Measurements from ENCODE around the gene IQCE.

IQCE gene

GRCh38 chr7:2649991-2650390 is 91.2 kb downstream of the IQCE start:
- no peak for DNase-seq (ENCODE audit: low spot score)
- TF ChIP-seq CTCF (IDR thresholded peaks at IDR 0.05; ENCODE audit: extremely low read depth, missing control alignments): no peak

- no peak for TF ChIP-seq CTCF (IDR thresholded peaks at IDR 0.05; ENCODE audit: extremely low read depth, missing control alignments)
- DNase-seq (ENCODE audit: low spot score): no peak
Measured at GRCh38 chr7:2650451-2650850, 91.7 kb downstream of the IQCE start.

GRCh38 chr7:2651336-2651735 is 92.6 kb downstream of the IQCE start:
- no peak for TF ChIP-seq CTCF (IDR thresholded peaks at IDR 0.05; ENCODE audit: extremely low read depth, missing control alignments)

GRCh38 chr7:2651847-2652735 is 93.3 kb downstream of the IQCE start:
- TF ChIP-seq CTCF (IDR thresholded peaks at IDR 0.05; ENCODE audit: extremely low read depth, missing control alignments): no peak
- no peak for DNase-seq (ENCODE audit: low spot score)

More at GRCh38 chr7:2651336-2651735, 92.6 kb downstream of the IQCE start:
- DNase-seq (ENCODE audit: low spot score): no peak

- TF ChIP-seq CTCF (IDR thresholded peaks at IDR 0.05; ENCODE audit: extremely low read depth, missing control alignments): no peak
- DNase-seq (ENCODE audit: low spot score): no peak
Measured at GRCh38 chr7:2652736-2653060, 93.9 kb downstream of the IQCE start.

- DNase-seq (ENCODE audit: low spot score): no peak
- no peak for TF ChIP-seq CTCF (IDR thresholded peaks at IDR 0.05; ENCODE audit: extremely low read depth, missing control alignments)
Measured at GRCh38 chr7:2654059-2654458, 95.3 kb downstream of the IQCE start.

GRCh38 chr7:2655870-2656614 is 97.3 kb downstream of the IQCE start:
- no peak for DNase-seq (ENCODE audit: low spot score)
- no peak for TF ChIP-seq CTCF (IDR thresholded peaks at IDR 0.05; ENCODE audit: extremely low read depth, missing control alignments)

Measured in GM20000 (cell line).